Activated gamma-delta T cell treated with Interleukin-2 at 50 U/mL for 16 hours (primary cell): ENCODE data around the gene PPID.
"Not testable (repeated sequence)": the region's sequence is repeated elsewhere in the genome, so short reads cannot be mapped to it uniquely, and the experiment has no call there.

Experiments used
- DNase-seq: peaks from one replicate; pipeline ENCODE4 v3.0.0-alpha.2; 2020

PPID gene

DNA sequence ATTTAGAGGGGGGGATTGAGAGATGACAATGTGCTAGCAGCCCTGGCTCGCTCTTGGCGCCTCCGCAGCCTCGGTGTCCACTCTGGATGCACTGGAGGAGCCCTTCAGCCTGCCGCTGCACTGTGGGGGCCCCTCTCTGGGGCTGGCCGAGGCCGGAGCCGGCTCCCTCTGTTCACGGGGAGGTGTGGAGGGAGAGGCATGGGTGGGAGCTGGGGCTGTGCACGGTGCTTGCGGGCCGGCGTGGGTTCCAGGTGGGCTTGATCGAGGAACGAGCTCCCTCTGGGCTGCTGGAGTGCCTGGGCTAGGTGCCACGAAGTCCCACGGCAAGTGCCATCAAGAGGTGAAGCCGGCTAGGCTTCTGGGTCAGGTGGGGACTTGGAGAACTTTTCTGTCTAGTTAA is 58.4 kb downstream of the PPID start:
- no peak for DNase-seq

GRCh38 chr4:158663707-158664625 is 59.2 kb downstream of the PPID start:
- not testable (repeated sequence) for DNase-seq

DNA sequence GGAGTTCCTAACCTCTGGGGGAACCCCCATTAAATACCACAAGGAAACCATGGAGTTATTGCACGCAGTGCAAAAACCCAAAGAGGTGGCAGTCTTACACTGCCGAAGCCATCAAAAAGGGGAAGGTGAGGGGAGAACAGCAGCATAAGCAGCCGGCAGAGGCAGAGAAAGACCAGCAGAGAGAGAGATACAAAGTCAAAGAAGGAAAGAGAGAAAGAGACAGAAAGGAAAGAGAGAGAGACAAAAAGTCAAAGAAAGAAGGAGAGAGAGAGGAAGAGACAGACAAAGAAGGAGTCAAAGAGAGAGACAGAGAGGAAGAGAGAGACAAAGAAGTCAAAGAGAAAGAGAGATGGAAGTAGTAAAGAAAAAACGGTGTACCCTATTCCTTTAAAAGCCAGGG is 59.9 kb downstream of the PPID start:
- not testable (repeated sequence) for DNase-seq
